NCI-H187 (cell line): Measurements from ENCODE around the gene TRUB2.

Experiments used
- DNase-seq, 2 experiments: peaks; one replicate each; lab custom pipeline; 2025; lab: John Stamatoyannopoulos, UW

The TRUB2 gene

DNA sequence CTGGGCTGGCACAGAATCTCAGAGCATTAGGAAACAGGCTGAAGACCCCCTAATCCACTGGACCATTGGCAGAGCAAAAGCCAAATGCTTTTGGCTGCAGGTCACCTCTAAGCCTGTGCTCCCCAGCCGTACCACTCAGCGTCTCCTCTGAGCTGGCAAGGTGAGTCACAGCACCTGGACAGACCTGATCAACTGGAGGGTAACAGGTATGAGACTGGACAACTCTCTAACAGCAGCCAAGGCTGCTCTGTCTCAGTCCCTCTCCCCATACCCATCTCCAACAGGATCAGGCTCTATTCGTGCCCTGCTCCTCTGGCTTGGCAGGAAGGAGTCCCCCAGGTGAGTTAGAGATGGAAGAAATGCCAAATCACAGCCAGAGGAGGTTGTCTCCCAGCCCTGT is 51.1 kb downstream of the TRUB2 start:
- DNase-seq, result no peak

DNA sequence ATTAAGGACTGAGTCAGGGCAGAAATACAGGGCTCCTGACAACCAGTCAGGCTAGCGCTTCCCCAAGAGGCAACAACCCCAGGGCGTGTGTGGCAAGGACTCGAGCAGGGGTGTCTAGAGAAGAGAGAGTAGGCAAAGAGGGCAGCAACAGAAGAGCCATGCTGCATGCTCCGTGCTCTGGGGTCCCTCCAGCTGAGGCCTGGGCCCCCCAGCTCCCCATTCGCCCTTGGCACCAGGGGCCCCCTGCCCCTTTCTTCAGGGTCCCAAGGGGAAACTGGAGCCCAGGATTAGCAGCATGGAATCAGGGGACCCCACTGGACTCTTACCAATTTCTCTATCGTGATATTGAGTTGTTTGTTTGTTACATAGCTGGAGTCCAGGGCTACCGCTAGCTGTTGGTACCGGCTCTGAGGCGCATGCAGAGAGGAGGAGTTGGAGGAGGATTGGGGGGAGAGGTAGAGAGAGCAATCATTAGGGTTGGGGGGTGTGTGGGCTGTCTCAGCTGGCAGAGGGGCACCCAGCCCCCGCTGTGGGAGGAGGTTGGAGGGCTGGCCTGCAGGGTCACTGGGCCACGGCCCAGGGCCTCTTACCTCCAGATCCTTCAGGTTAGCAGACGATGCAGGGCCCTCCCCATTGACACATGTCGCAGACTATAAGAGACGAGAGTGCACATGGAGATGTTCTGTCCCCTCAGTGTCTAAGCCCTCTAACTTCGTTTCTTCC is 55.2 kb downstream of the TRUB2 start:
- no peak for DNase-seq

DNA sequence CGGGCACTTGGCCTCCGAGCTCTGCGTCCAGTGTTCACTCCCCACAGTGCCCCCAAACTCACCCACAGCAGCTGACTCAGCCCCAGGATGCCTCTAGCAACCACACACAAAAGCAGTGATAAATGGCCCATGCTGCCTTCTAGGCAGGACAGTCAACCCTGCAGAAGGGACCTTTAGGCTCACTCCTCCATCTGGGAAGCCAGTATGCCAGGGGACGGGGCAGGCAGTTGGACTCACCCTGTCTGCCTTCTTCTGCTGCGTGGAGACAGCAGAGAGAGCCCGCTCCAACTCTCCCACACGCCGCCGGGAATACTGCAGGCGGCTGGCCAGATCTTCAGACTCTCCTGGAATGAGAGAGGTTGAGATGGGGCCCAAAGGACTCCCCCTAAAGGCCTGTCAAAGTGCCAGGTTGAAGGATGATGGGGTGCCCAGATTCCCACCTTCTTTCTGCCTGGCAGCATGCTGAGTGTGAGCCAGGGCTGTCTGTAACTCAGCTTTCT is 56.8 kb downstream of the TRUB2 start:
- no peak for DNase-seq

DNA sequence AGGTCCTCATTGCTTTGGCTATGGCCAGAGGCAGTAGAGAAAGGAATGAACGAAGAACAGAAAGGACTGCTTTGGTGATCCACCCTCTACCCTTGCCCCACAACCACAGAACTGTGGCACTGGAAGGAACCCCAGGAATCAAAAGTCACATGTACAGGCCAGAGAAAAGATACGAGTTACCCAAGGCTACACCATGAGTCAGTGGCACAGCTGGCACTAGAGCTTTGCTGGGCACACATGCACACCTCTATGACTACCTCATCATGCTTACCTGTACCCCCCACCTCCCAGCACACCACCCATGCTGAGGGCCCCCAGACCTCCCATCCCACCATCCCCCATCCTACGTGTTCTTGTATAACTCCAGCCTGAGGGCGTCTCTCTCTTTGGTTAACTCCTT is 59.6 kb downstream of the TRUB2 start:
- no peak for DNase-seq

DNA sequence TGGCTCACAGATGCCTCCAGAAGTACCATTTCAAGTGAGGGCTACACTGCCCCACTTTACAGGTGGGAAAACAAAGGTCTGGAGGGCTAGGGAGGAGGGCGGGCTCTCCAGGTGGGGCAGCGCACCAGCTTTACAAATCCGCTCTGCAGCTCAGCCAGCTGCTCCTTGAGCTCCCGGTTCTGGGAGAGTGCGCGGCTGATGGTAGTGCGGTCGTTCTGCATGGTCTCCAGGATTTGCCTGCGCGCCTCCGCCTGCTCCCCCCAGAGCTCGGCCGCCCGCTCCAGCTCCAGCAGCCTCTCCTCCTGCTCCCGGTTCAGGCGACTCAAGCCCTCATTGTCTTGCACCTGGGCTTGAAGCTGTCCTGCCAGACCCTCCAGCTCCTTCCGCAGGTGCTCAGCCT is 61.9 kb downstream of the TRUB2 start:
- no peak for DNase-seq

DNA sequence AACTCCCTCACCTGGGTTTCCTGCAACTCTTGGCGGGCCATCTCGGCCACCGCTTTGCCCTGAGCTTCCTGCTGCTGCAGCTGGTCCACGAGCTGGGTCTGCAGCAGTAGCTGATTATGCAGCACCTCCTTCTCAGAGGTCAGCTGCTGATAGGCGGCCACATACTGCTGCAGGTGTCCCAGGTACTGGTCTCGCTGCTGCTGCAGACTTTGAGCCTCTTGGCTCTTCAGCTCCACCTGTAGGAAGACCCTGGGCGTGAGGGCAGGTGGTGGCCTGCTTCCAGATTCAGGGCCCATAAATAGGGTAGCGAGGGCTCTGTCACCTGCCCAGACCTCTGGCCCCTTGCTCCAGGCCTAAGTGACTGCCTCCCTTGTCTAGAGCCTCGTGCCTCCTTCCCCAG is 63.1 kb downstream of the TRUB2 start:
- no peak for DNase-seq

DNA sequence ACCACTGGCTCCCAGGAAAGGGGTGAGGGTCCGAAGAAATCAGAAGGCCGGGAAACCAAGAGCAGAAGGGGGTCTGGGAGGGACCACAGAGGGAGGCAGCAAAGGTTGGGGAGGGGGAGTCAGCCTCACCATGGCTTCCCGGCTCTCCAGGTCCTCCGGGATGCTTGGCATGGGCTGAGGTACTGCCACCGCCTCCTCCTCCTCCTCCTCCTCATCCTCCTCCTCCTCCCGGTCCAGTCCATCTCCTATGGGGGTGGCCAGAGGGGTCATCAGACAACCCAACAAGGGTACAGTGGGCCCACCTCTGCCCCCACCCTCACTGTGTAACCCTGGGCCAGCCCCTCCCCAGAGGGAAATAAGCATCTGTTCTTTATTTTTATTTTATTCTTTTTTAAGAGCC is 63.9 kb downstream of the TRUB2 start:
- DNase-seq, result no peak

DNA sequence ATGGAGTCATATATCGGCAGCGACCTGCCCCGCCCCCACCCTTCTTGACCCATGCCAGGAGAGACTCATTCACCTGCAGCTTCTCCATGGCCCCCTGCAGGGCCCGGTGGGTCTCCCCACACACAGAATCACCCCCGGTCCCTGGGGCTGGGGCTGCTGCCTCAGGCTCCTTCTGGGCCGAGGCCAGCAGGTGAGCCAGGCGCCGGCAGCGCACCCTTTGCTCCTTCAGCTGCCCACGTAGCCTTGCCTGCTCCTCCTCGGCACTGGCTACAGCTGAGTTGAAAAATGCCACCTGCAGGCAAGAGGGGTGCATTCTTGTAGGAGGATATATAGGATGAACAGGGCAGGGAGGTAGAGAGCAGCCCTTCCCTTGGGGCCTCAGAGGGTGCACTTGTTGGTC is 64.3 kb downstream of the TRUB2 start:
- DNase-seq, result no peak

DNA sequence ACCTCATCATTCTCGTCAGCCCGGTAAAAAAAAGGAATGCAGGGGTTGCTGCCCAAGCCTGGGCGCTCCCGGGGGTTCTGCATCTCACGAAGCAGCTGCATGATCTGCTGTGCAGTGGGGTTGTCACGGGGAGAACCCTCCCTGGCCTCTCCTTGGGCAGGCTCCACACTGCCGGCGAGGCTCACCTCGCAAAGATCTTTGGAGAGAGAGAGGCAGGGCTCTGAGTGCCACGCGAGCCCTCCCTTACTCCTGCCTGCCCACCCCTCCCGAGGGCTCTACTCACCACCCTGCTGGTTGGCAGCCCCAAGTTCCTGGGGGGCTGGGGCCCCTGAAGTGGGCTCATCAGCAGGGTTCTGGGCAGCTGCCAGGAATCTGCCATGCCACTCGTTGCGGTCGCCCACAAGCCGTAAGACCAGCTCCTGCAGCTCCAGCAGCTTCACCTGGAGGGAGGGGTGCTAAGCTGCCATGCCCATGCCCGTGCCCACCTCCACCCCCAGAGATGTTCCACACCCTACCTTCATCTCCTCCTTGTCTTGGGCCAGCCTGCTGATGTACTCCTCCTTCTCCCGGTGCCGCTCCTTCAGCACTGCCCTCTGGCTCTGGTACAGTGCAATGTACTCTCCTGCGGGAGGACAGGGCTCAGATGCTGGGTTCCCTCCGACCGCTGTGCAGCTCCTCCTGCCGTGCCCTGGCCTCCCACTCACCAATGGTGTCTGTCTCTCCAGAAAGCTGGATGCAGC is 65.0 kb downstream of the TRUB2 start:
- DNase-seq, result no peak
